ENCODE results near the gene BHMT2.

The BHMT2 gene

DNA sequence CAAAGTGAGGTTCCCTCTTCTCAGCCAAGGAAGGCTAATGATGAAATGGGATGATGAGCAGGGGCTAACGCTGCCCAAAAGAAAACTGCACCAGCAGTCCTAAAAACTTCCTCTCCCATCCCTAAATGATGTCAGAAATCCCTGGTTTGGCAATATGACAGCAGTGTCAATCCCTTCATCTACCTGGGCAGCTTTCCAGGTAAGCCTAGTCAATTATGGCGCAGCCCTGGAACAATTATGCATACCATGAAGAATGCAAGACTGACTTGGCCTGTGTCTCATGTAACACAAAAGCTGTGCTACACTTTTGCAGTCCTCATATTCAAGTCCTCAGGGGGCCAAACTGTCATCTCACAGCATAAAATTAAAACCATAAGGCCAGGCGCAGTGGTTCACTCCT lies 7.1 kb upstream of the BHMT2 start:
- DNase-seq, result no peak

- no peak for DNase-seq
Observed at GRCh38 chr5:79070350-79070667, 742 bp downstream of the BHMT2 start.

DNA sequence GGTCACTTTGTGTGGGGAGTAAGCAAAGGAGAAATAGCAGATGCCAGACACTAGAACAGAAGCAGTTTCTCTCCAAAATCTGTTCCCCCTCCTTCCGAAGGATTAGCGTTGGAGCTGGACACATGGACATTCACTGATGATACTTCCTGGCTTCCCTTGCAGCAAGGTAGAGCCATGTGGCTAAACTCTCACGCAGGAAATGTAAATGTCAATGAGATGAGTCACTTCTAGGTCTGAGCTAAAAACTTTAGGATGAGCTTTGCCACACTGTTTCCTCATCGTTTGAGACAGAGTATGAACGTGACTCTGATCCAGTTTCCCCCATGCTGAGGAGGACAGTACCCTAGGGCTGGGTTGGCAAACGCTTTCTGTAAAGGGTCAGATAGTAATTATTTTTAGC lies 5.1 kb downstream of the BHMT2 start:
- no peak for DNase-seq

- DNase-seq, result no peak
Observed at GRCh38 chr5:79075646-79076426, 6.3 kb downstream of the BHMT2 start.

GRCh38 chr5:79076819-79077218 lies 7.3 kb downstream of the BHMT2 start:
- DNase-seq, result no peak

- no peak for DNase-seq
Observed at GRCh38 chr5:79077680-79078365, 8.3 kb downstream of the BHMT2 start.

DNA sequence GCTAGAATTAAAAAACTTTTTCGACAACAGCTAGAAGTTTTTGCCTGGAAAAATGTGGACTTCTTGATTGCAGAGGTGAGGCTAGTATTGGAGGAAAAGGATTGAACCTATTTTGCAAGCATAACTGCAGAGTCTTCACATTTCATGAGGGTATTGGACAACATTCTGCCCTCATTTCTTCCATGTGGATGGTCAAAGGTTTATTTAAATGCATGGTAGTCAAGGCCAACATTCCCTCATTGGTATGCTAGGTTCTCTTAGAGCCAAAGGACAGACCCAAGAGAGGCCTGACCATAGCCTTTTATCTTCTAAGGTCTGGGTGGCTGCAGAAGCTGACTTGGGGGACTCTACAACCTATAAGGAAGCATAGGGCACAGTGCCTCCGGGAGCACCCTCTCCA lies 11.2 kb downstream of the BHMT2 start:
- DNase-seq, result no peak

GRCh38 chr5:79081779-79082178 lies 12.2 kb downstream of the BHMT2 start:
- DNase-seq, result no peak

- DNase-seq, result no peak
Observed at GRCh38 chr5:79086116-79086515, 16.5 kb downstream of the BHMT2 start.

DNA sequence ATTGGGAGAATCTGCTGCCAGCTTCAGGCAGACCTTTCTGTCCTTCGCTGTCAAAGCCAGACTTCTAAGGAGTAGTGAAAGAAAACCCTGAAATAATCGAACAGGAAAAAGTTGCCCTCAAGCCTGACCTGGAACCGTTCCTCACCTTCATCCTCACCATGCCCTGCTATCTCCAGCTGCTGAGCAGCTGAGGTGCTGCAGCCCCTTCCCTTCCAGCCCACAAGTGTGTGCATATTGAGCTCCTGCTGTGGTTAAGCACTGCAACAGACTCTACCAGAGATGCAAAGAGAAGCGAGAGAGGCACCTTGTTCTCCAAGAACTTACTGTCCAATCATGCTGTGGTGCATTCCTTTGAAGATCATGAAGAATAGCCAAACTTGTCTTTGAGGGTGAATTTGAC lies 18.9 kb downstream of the BHMT2 start:
- no peak for DNase-seq

GRCh38 chr5:79091064-79091463 lies 21.5 kb downstream of the BHMT2 start:
- no peak for DNase-seq

- peak in 1 of 58 donors; percentile 2 for DNase-seq
Observed at GRCh38 chr5:79093762-79094161, 24.2 kb downstream of the BHMT2 start.

DNA sequence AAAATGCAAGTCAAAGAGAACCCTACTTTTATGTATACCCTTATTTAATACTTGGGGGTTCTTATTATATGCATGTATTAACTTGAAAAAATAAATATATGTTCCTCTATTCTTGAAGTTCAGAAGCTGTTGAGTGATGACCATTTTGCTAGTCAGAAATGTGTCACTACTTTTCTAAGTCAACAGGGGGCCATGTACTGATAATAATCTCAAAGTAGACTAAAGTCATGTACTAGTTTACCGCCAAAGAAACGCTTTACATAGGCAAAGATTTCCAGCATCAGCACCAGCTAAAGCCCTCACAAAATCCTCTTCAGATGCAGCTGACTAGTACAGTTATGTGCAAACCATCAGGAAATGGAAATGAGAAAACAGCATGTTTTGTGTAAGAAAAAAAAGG lies 36.3 kb downstream of the BHMT2 start:
- no peak for DNase-seq

DNA sequence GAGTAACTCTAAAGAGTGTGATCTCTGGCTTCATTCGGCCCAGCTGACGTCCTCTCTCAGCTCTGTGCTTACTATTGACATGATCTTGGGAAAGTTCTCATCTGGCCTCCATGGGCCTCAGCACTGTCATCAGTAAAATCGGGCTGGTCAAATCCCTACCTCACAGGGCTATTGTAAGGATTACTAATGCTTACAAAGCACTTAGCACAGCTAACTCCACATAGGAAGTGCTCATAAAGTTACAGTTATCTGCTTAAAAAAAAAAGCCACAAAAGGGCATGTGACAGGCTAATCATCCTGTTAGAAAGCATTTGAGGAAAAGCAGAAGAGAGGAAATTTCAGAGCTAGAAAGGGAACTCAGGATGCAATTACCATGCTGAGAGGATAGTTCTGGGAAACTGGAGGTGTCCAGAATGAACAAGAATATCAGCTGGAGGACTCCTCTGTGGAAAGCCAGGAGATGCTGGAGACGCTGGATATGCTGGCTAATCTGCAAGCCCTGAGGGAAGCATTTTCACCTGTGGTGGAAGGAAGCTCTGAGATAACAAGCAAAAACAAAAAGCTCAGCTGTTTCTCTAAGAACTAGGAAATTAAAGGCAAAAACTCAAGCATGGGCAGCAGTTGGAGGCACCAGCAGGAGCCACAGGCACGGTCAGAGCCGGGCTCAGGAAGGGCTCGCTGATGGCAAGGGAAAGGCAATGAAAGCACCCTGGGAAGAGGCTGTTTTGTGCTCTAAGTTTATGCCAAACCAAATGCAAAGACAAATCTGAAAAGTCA lies 37.6 kb downstream of the BHMT2 start:
- no peak for DNase-seq

- no peak for DNase-seq
Observed at GRCh38 chr5:79108086-79108485, 38.5 kb downstream of the BHMT2 start.

GRCh38 chr5:79108792-79109191 lies 39.2 kb downstream of the BHMT2 start:
- DNase-seq, result no peak

DNA sequence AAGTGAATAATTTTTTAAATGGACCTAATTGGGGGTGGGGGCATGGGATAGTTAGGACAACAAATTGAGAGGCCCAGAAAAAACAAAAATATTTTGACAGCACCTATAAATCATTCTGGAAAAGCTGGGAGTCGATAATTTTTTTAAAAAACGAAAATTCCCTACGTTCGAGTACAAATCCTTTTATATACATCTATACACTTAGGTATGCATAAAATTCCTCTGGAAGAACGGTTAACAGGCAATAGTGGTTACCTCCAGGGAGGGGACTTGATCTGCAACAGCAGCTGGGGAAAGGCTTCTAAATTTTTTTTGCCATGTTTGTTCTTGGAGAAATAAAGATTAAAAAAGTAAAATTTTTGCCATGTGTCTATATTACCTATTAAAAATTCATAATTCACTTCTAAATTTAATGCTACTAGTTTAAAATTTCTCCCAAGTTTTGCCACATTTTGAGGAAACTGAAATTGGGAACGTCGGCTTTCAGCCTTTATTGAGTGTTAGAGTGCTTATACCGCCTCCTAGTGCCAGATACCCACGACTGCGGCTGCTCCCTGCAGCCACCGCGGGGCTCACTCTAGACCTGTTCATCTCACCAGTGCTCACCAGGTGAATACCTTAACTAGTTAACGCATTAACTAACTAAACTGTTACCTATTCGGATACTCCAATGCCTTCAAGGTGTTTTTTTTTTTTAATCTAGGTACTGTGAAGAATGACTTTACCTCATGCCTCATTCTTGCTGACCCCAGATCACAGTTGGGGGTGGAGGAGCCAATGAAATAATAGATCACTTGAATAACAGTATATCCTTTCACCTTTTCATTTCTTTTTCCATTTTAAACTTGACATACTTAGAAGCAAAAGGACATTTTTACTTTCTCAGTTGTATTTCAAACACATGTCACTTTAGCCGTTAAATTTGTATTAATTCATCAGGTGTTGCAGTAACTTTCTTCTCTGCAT lies 40.2 kb downstream of the BHMT2 start:
- DNase-seq, result no peak

- DNase-seq, result no peak
Observed at GRCh38 chr5:79111387-79111959, 41.9 kb downstream of the BHMT2 start, which contains the start of gene BHMT. BHMT (plus strand) TSS chr5:79111809; CDS start chr5:79111886, 77 bp downstream.

DNA sequence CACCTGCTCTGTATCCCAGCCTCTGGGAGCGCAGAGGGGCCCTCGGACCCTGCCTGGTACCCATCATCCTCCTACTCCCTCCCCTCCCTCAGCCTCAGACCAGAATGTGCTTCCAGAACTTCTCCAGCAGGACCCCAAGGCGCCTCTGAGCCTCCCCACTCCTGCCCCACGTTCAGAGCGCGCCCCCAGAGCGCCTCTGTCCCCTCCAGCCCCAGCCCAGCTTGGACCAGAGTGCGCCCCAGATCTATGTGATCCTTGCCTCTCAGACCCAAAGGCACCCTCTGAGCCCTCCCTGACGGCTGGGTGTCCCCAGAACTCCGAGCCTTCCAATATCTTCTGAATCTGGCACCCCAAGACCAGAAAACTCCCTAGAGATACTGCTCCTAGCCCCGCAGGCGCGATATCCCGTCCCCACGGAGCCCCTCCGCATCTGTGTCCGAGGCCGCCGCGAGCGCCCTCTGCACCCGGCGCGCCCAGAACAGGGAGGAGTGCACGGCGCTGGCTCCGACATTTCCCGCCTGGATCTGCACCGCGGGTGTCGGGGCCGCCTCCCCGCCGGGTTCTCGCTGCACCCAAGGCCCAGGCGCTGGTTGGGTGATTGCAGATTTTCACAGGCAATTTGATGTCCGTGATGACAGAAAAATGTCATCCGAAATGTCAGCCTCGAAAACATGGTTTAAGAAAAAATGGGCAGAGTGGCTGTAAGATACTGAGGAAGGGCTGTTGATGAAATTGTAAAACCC lies 42.6 kb downstream of the BHMT2 start:
- no peak for DNase-seq

DNA sequence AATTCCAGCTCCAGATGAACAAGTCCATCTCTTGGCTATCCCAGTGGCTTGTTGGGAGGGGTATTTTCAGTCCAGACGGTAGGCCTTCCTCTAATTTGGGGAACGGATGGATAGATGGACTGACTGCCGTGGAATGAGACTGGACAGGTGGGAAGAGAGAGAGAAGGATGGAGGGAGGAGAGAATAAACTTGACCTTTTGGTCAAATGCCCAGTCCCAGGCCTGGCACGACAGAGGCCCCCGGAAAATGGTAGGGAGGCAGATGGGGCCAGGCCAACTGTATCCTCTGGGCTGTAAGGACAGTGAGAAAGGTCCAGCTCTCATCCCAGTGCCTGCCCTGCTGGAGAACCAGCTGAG lies 43.1 kb downstream of the BHMT2 start:
- DNase-seq, result no peak
